Iris pigment epithelial cell (primary cell): Measurements from ENCODE around the gene MKI67.

Source experiments
- DNase-seq: peaks from one replicate; pipeline ENCODE4 v3.0.0-alpha.2; 2011; ENCODE audit warnings: low read depth

MKI67 gene

GRCh38 chr10:128064108-128064969 lies 61.9 kb downstream of the MKI67 start:
- DNase-seq: peak; percentile 90

DNA sequence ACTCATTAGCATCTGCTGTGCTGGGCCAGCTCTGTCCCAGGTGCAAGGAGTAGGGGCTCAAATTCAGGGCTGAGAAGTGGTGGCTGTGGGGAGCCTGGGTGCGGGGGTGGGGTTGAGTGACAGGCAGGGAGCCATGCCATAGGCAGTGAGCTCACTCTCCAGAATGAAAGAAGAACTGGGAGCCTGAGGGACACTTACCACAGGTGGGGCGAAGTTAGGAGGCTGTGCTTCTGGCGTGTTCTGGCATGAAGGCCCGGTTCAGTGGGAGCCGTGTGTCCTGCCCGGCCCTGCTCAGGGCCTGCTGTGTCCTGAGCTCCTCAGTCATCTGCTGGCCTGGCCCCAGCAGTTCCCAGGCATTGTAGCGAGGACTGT lies 62.5 kb downstream of the MKI67 start:
- DNase-seq: no peak

- no peak for DNase-seq
Measured at GRCh38 chr10:128062881-128063563, 63.2 kb downstream of the MKI67 start.

GRCh38 chr10:128062331-128062880 lies 63.8 kb downstream of the MKI67 start:
- DNase-seq: no peak

DNA sequence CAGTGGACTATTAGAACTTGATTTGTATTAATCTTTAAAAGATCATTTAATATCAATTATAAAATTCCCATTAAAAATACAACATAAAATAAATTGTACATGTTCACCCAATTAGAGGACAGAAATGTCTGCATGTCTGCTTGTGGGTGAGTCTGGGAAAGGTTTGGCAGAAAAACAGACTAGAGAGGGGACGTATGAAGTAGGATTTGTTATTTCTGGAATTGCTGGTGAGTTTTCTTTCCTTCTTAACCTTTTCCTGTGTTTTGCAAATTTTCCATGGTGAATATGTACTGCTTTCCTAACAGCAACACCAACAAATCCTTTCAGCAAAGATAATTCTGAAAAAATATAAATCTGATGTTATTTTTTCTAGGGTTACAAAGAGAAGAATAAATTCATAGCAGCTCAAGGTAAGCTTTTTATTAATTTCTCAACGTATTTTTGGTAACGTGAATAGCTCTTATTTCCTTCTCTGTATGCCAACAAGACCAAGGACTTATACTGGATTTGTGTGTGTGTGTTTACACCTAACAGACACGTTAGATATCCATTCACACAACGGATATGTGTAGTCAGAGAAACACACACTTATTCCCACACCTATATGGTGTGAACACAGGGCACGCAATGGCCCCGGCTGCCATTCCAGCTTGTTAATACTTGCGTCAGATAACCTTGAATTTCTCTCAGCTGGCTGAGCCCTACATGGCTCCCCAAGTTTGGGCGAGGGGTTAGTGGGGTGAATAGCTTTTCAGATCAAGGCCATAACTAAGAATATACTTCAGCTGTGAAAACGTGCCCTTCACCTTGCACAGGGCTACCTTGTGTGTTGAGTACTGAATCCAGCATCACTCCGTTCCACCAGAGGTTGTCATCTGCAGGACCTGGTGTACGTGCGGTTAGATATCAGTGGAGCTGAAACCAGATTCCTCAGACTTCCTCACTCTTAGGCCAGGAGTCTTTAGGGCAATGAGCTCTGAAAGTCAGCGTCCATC lies 64.6 kb downstream of the MKI67 start:
- DNase-seq: no peak

DNA sequence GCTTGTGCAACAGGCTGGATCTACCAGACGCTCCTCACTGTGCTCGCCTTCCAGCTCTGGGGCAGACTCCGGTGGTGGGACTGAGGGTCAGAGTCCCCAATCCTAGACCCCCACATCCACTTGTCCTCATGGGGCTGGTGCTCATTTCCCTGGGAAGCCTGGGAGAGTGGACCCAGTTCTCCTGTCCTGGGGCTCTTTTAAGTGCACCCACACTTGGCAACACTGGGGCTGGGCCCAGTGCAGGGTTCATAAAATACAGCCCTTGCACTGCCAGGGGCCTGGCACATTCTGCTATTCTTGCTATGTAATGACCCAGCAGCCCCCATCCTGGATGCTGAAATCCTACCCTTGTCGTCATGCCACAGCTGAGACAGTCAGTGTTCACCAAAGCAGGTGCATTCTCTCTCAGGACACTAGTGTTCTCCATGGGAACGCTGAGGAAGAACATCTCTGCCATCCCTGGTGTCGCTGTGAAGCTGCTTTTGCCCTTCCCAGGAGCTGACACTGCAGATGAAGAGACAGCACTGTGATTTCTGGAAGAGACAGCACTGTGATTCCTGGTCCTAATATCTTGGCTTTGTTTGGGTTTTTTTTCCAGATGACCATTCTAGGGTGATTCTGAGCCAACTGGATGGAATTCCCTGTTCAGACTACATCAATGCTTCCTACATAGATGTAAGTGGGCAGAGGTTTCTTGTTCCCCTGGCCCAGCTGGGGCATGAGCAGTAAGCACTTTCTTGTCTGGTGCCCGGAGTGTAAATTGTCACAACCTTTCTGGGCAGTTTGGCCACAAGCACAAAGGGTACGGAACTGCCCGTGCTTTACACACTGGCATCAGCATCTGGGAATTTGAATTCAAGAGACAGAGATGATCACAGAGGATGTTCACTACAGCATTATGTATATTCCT lies 65.6 kb downstream of the MKI67 start:
- DNase-seq: no peak

DNA sequence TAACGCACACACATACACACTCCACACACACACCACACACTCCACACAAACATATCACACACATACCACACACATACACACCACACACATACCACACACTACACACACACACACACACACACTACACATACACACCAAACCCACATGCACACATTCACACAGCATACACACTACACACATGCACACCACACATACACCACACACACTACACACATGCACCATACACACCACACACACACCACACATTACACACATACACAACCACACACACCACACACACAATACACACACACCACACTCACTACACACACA lies 66.3 kb downstream of the MKI67 start:
- DNase-seq: no peak

DNA sequence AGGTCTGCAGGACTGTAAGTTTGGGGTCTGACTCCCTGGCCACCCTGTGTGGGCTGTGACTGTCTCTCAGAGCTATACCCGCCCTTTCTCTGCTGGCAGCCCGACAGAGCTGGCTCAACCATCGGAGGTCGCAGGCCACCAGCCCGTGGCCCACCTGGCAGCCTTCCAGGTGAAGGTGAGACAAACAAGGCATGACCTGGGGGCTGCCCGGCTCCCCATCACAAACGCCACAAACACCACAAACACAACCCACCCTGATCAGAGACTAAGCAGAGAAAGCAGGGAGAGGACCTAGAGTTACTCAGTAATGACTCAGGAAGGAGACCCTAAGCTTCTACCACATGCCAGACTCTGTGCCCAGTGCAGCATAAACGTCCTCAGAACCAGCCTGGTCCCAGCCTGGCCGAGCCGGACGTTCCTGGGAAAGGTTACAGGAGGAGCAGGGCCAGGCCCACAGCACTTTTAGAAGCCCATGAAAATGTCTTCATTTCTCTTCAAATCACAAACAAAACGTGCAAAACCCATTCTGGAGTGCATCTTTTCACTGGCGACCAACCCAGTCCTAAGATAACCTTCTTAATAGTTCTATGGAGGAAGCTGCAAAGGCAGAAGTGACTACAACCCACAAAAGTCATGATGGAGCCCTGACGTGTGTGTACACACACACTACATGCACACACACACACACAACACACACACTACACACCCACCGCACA lies 66.8 kb downstream of the MKI67 start:
- no peak for DNase-seq

DNA sequence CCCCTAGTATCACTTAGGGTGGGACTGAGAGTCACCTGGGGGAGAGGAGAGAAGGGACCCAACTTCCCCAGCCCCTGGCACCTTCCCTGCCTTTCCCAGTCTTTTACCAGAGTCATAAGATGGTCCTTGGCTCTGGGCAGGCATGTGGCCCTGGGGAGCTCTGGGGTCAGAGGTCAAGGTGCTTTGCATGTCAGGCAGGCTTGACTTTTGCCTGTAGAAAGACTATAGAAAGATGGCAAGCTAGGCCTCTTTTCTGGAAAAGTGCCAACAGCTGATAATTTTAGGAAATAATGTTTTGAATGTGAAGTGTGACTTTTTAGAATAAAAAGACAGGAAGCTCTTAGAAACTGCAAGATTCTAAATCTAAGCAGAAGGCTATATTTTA lies 67.5 kb downstream of the MKI67 start:
- no peak for DNase-seq

GRCh38 chr10:128058106-128058749 lies 68.0 kb downstream of the MKI67 start:
- DNase-seq: no peak

GRCh38 chr10:128056303-128057050 lies 69.7 kb downstream of the MKI67 start:
- DNase-seq: no peak

DNA sequence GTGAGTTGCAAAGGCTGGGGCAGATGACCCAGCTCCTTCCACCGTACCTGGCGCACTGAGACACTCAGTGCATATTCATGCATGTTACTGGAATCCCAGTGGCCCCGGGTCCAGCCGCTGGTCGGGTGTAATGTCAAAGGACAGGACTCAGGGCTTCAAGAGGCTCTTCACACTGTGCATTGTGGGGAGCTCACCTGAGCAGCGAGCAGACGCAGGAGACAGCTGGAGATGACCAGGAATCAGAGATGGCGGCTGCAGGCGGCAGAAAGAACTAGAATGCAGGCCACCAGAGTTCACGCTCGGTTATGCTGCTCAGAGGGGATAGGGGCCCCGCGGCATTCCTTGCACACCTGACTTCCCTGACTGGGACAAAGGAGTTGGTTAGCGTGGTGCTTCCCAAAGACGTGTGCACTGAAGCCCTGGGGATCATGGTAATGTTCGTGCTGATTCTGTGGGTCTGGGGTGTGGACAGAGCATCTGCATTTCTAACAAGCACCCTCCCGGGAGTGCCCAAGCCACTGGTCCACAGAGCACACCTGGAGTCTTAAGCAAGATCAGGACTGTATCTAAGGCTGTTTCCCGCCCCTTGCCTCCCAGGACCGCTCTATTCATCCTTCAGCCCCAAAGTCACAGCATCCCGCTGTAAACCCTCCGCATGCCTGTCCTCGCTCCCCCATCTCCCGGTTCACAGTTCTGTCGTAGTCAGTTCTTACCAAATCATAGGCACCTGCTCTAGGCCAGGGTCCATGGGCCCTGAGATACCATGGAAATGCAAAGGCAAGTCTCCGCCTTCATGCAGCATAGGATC lies 71.0 kb downstream of the MKI67 start:
- no peak for DNase-seq

DNA sequence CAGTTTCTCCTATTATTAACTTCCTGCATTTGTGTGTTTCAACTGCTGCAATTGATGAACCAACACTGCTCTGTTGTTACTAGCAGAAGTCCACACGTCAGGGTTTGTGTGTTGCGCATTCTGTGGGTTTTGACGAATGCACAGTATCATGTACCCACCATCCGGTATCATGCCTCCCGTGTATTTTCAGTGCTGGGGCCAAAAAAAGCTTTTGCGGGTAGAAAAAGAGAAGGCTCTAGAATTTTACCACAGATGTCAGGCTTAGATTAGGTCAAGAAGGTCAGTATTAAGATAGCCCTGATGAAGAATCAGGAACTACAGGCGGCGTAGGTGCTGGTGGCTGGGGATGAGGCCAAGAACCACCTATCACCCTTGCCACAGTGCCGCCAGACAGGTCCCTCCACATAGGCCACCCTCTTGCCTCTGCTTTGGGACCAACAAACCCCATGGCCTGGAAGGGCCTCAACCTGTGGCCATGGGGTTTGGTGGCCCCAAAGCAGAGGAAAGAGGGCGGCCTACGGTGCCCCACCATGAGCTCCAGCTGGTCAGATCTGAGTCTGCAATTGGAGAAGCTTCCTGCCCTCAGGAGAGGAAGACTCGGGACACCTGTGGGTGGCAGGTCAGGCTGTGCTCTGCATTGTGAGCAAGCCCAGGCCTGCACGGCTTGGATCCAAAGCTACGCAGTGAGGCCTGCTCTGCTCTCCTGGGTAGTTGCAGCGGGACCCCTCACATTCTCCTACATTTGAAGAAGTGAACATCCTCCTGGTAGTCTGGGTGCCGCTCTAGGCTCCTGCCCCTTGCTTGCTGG lies 71.9 kb downstream of the MKI67 start:
- DNase-seq: no peak

DNA sequence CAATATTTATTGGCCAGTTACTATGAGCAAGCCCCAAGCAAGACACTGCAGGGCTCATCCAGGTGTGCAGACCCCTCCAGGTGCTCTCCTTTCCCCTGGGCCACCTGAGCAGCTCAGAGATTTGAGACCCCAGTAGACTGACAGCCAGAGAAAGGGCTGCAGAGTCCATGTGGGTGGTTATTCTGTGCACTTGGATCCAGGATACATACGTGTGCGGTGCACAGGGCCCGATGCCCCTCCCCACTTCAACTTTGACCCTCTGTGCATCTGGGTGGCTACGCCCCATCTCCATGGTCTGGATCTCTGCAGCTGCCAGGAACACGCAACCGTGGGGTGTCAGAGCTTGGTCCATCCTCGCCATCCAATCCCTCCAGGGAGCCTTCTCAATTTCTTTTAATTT lies 72.9 kb downstream of the MKI67 start:
- no peak for DNase-seq

DNA sequence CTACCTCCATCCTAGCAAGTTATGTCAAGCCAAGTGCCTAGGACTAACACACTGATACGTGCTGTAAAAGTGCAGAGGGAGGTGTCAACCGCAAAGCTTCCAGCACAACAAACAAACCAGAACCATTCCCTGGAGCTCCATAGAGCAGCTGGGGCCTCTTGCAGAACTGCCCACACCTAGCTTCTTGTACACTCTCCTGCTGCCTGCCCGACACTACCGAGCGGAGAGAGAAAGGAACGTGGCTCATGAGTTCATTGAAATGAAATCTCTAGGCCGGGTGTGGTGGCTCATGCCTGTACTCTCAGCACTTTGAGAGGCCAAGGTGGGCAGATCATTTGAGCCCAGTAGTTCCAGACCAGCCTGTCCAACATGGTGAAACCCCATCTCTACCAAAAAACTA lies 73.5 kb downstream of the MKI67 start:
- DNase-seq: no peak

GRCh38 chr10:128051548-128051947 lies 74.7 kb downstream of the MKI67 start:
- DNase-seq: no peak

GRCh38 chr10:128050936-128051335 lies 75.3 kb downstream of the MKI67 start:
- DNase-seq: no peak

- no peak for DNase-seq
Measured at GRCh38 chr10:128050121-128050516, 76.1 kb downstream of the MKI67 start.
